Subcutaneous abdominal adipose tissue (tissue), 5 donors: Measurements from ENCODE around the gene SH2D1B.
"Not testable (repeated sequence)": the region's sequence is repeated elsewhere in the genome, so short reads cannot be mapped to it uniquely, and the experiment has no call there.

Experiments
- H3K27ac ChIP-seq: one replicate; pipeline ENCODE4 v1.7.0; 2013; ENCODE audit warnings: low read depth, mild to moderate bottlenecking, inconsistent platforms, low read length, moderate library complexity
- H3K27me3 ChIP-seq, 5 donors: one replicate each; pipeline ENCODE4 v1.7.0; 2013; ENCODE audit warnings: low read length in 5 of 5, inconsistent platforms in 1 of 5; ENCODE audit not compliant: control insufficient read depth in 5 of 5, insufficient read depth in 4 of 5
- H3K36me3 ChIP-seq, 5 donors: one replicate each; pipeline ENCODE4 v1.7.0; 2013; ENCODE audit warnings: low read length in 5 of 5; ENCODE audit not compliant: control insufficient read depth in 5 of 5, insufficient read depth in 5 of 5
- H3K4me1 ChIP-seq, 5 donors: one replicate each; pipeline ENCODE4 v1.7.0; 2013; ENCODE audit warnings: low read length in 5 of 5, mild to moderate bottlenecking in 3 of 5, moderate library complexity in 1 of 5; ENCODE audit not compliant: control insufficient read depth in 5 of 5, insufficient read depth in 5 of 5
- H3K4me3 ChIP-seq, 5 donors: one replicate each; pipeline ENCODE4 v1.7.0; 2013; ENCODE audit warnings: low read length in 5 of 5, low read depth in 1 of 5
- H3K9ac ChIP-seq, 5 donors: one replicate each; pipeline ENCODE4 v1.7.0; 2013; ENCODE audit warnings: low read length in 5 of 5, mild to moderate bottlenecking in 4 of 5, moderate library complexity in 3 of 5
- H3K9me3 ChIP-seq, 5 donors: one replicate each; pipeline ENCODE4 v1.7.0; 2013; ENCODE audit warnings: low read length in 5 of 5; ENCODE audit not compliant: control insufficient read depth in 5 of 5
- donor health status: healthy.
- donor health status: healthy.
- donor health status: healthy.
- donor health status: healthy.
- donor health status: healthy.

Gene SH2D1B

GRCh38 chr1:162412002-162412401 lies at the start of gene SH2D1B:
TSS of gene SH2D1B (minus strand) at chr1:162412136. CDS start at chr1:162412016, 120 bp downstream.
- H3K9me3 ChIP-seq = peaks cover 0 to 3% (median 0%) of the 10 kb centered on the region in 5 donors
- no peaks in the 10 kb centered on the region for H3K27me3 ChIP-seq
- no peak within 1 kb of the TSS for H3K9ac ChIP-seq
- H3K4me1 ChIP-seq = peaks cover 0 to 5% (median 0%) of the 10 kb centered on the region in 5 donors
- H3K27ac ChIP-seq = no peak within 1 kb of the TSS
- no peaks in the 10 kb centered on the region for H3K36me3 ChIP-seq
- no peak within 1 kb of the TSS for H3K4me3 ChIP-seq

GRCh38 chr1:162458236-162458635 lies 46.3 kb upstream of the SH2D1B start:
- Histone ChIP-seq H3K4me1 (peaks cover 0 to 7% (median 0%) of the 10 kb centered on the region in 5 donors), H3K27me3 (no peaks in the 10 kb centered on the region), H3K36me3 (no peaks in the 10 kb centered on the region), H3K4me3 (no peak overlapping the region), H3K9ac (no peak overlapping the region), H3K9me3 (no peaks in the 10 kb centered on the region), H3K27ac (no peak overlapping the region)

- Histone ChIP-seq H3K27ac (no peak overlapping the region), H3K27me3 (no peaks in the 10 kb centered on the region), H3K4me3 (no peak overlapping the region), H3K9ac (no peak overlapping the region), H3K36me3 (no peaks in the 10 kb centered on the region), H3K9me3 (no peaks in the 10 kb centered on the region), H3K4me1 (peaks cover 0 to 7% (median 0%) of the 10 kb centered on the region in 5 donors)
These were observed 44.4 kb upstream of the SH2D1B start for GRCh38 chr1:162456323-162456722.

GRCh38 chr1:162454361-162454760 lies 42.4 kb upstream of the SH2D1B start:
- H3K4me1 ChIP-seq, H3K4me3 ChIP-seq, H3K9ac ChIP-seq, H3K36me3 ChIP-seq, H3K27ac ChIP-seq, H3K9me3 ChIP-seq, H3K27me3 ChIP-seq: not testable (repeated sequence)

GRCh38 chr1:162446946-162447345 lies 35.0 kb upstream of the SH2D1B start:
- no peaks in the 10 kb centered on the region for H3K9me3 ChIP-seq
- no peak overlapping the region for H3K4me3 ChIP-seq
- no peaks in the 10 kb centered on the region for H3K36me3 ChIP-seq
- H3K4me1 ChIP-seq = peaks cover 0 to 3% (median 0%) of the 10 kb centered on the region in 5 donors
- H3K27me3 ChIP-seq = no peaks in the 10 kb centered on the region
- no peak overlapping the region for H3K27ac ChIP-seq
- H3K9ac ChIP-seq = no peak overlapping the region

GRCh38 chr1:162444903-162445302 lies 33.0 kb upstream of the SH2D1B start:
- no peak overlapping the region for H3K9ac ChIP-seq
- peaks cover 0 to 3% (median 0%) of the 10 kb centered on the region in 5 donors for H3K4me1 ChIP-seq
- no peaks in the 10 kb centered on the region for H3K9me3 ChIP-seq
- H3K4me3 ChIP-seq = no peak overlapping the region
- H3K27me3 ChIP-seq = no peaks in the 10 kb centered on the region
- no peaks in the 10 kb centered on the region for H3K36me3 ChIP-seq
- no peak overlapping the region for H3K27ac ChIP-seq

- H3K9ac ChIP-seq, H3K4me3 ChIP-seq, H3K36me3 ChIP-seq, H3K9me3 ChIP-seq, H3K27ac ChIP-seq, H3K4me1 ChIP-seq, H3K27me3 ChIP-seq: not testable (repeated sequence)
These were observed 21.2 kb upstream of the SH2D1B start for GRCh38 chr1:162432977-162433713.

- no peaks in the 10 kb centered on the region for H3K9me3 ChIP-seq
- no peaks in the 10 kb centered on the region for H3K27me3 ChIP-seq
- H3K9ac ChIP-seq = no peak overlapping the region
- no peaks in the 10 kb centered on the region for H3K4me1 ChIP-seq
- H3K27ac ChIP-seq = no peak overlapping the region
- H3K4me3 ChIP-seq = no peak overlapping the region
- no peaks in the 10 kb centered on the region for H3K36me3 ChIP-seq
These were observed 18.6 kb upstream of the SH2D1B start for GRCh38 chr1:162430583-162430982.

GRCh38 chr1:162422662-162423375 lies 10.9 kb upstream of the SH2D1B start:
- Histone ChIP-seq H3K36me3 (no peaks in the 10 kb centered on the region), H3K4me1 (peaks cover 0 to 8% (median 5%) of the 10 kb centered on the region in 5 donors), H3K9ac (no peak overlapping the region), H3K4me3 (no peak overlapping the region), H3K27ac (no peak overlapping the region), H3K27me3 (no peaks in the 10 kb centered on the region), H3K9me3 (no peaks in the 10 kb centered on the region)
